Uterus (tissue), 4 donors: ENCODE results near the gene SH2B2. TPM values are rescaled to one million over a fixed set of nuclear protein-coding genes. Genes with fewer than 3 reads are reported as not detected.

Source experiments
- DNase-seq, 2 donors: peaks; one replicate each; pipeline ENCODE4 v3.0.0-alpha.2; 2019 to 2020
- H3K27ac ChIP-seq, 2 donors: fragments of 200-600 bp; sonication (generic); 1 replicate in 1 of 2; 2 replicates in 1 of 2; pipeline ENCODE4 v1.5.1; 2016 to 2018
- H3K27me3 ChIP-seq, 2 donors: fragments of 200-600 bp; sonication (generic); one replicate each; pipeline ENCODE4 v1.5.1; 2018 to 2019; ENCODE audit warnings: control low read depth in 1 of 2
- H3K36me3 ChIP-seq, 2 donors: fragments of 200-600 bp; sonication (generic); one replicate each; pipeline ENCODE4 v1.5.1; 2019; ENCODE audit warnings: control low read depth in 1 of 2
- H3K4me1 ChIP-seq, 2 donors: fragments of 200-600 bp; sonication (generic); one replicate each; pipeline ENCODE4 v1.5.1; 2018 to 2019; ENCODE audit warnings: control low read depth in 1 of 2
- H3K4me3 ChIP-seq, 2 donors: fragments of 200-600 bp; sonication (generic); 1 replicate in 1 of 2; 2 replicates in 1 of 2; pipeline ENCODE4 v1.5.1; 2018 to 2019; ENCODE audit warnings: mild to moderate bottlenecking in 1 of 2
- H3K9me3 ChIP-seq, 2 donors: fragments of 200-600 bp; sonication (generic); one replicate each; pipeline ENCODE4 v1.5.1; 2019; ENCODE audit warnings: control low read depth in 1 of 2
- POLR2A ChIP-seq, 2 donors: fragments of 450-650 bp; IDR thresholded peaks; one replicate each; pipeline ENCODE4 v1.6.1; 2016; ENCODE audit warnings: antibody characterized with exemption in 2 of 2, mild to moderate bottlenecking in 1 of 2, moderate library complexity in 1 of 2
- intact Hi-C: fragments of 100-400 bp; cut with DNase I; formaldehyde crosslinking; loops from one replicate; pipeline ENCODE4 v1.15.1; 2023; ENCODE audit warnings: low total_unique reads
- total RNA-seq, 4 donors: library from RNA; depleted of rRNA in 3 of 4; stranded (reverse); fragments of >200 nt in 3 of 4; gene quantifications; one replicate each; pipeline versions ENCODE4 v1.1.0 to v1.2.4, GENCODE V29; 2014 to 2023
- TF ChIP-seq, protein P1 (sequence below), 4 experiments: fragments of 200-600 bp in 2 of 4; fragments of 450-650 bp in 2 of 4; sonication (generic) in 2 of 4; IDR thresholded peaks; one replicate each; pipeline ENCODE4 v1.5.1; 2016 to 2019; ENCODE audit warnings: antibody characterized with exemption in 4 of 4, mild to moderate bottlenecking in 2 of 4, moderate library complexity in 1 of 4
- donor health status: DM: yes; HTN: yes; CAD: no.

SH2B2 gene
- total RNA-seq, 4 donors from 2014 or later: 0.77 to 13.8 (median 9.4) TPM; not detected in 1

DNA sequence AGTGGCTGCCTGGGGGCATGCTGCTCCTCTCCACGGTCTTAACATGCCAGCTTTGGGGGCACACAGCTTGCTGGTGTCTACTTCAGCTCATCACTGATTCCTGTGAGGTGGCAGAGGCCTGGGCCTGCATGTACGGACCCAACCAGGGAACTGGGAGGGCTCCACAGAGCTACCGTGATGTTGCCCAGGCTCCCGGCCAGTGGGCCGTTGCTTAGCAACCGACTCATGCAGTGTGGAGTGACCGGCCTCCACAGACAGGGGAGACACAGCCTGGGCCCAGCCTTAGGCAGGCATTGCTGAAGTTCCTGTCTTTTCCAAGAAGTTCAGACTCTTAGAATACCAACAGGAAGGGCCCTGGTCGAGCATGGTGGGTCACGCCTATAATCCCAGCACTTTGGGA is 25.8 kb upstream of the SH2B2 start:
- TF ChIP-seq, protein P1, sequence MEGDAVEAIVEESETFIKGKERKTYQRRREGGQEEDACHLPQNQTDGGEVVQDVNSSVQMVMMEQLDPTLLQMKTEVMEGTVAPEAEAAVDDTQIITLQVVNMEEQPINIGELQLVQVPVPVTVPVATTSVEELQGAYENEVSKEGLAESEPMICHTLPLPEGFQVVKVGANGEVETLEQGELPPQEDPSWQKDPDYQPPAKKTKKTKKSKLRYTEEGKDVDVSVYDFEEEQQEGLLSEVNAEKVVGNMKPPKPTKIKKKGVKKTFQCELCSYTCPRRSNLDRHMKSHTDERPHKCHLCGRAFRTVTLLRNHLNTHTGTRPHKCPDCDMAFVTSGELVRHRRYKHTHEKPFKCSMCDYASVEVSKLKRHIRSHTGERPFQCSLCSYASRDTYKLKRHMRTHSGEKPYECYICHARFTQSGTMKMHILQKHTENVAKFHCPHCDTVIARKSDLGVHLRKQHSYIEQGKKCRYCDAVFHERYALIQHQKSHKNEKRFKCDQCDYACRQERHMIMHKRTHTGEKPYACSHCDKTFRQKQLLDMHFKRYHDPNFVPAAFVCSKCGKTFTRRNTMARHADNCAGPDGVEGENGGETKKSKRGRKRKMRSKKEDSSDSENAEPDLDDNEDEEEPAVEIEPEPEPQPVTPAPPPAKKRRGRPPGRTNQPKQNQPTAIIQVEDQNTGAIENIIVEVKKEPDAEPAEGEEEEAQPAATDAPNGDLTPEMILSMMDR (IDR thresholded peaks at IDR 0.05): no peak
- TF ChIP-seq POLR2A (IDR thresholded peaks at IDR 0.05): no peak
- no peaks in the 10 kb centered on the region for H3K9me3 ChIP-seq
- intact Hi-C loops: no loop called here
- no peak overlapping the region for H3K4me3 ChIP-seq
- H3K27me3 ChIP-seq: no peaks in the 10 kb centered on the region
- H3K36me3 ChIP-seq: no peaks in the 10 kb centered on the region
- no peaks in the 10 kb centered on the region for H3K4me1 ChIP-seq
- peak in 1 of 2 donors; percentile 34 for DNase-seq
- H3K27ac ChIP-seq: no peak overlapping the region

DNA sequence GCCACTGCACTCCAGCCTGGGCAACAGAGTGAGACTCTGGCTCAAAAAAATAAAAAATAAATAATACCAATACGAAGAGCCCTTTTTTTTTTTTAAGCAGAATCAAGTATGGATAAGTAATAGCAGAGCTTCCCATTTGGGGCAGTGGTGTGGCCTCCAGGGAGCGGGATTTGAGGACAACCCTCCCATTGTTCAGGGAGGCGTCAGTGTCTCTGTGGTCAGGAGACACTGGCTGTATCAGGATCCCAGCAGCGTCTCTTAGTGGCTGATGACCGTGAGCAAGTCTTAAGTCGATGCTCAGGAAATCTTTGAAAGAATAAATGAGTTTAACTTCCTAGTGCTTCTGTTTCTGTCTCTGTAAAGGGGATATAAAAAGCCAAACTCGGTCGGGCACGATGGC is 25.2 kb upstream of the SH2B2 start:
- Histone ChIP-seq H3K4me3 (no peak overlapping the region), H3K4me1 (no peaks in the 10 kb centered on the region), H3K9me3 (no peaks in the 10 kb centered on the region), H3K27me3 (no peaks in the 10 kb centered on the region), H3K27ac (no peak overlapping the region), H3K36me3 (no peaks in the 10 kb centered on the region)
- TF ChIP-seq, protein P1 (IDR thresholded peaks at IDR 0.05): no peak
- no peak for TF ChIP-seq POLR2A (IDR thresholded peaks at IDR 0.05)
- intact Hi-C loops: no loop called here
- DNase-seq: no peak

DNA sequence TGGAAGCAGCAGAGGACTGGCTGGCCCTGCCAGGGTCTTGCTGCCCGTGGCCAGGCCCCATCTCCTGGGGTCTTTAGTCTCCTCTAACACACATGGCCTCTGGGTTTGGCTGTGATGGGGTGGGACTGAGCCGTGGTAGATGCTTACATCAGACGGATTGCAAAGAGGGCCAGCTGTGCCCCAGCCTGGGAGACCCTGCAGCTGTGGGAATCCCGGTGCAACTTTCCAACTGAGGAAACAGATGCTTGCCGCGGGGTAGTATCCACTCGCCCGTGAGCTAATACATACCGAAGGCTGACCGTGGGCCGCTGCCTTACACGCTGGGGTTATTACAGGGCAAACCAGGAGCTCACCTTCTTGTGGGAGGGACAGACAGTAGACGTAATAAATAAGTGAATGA is 24.1 kb upstream of the SH2B2 start:
- no peak overlapping the region for H3K27ac ChIP-seq
- no peaks in the 10 kb centered on the region for H3K4me1 ChIP-seq
- no peaks in the 10 kb centered on the region for H3K36me3 ChIP-seq
- no peaks in the 10 kb centered on the region for H3K27me3 ChIP-seq
- no peaks in the 10 kb centered on the region for H3K9me3 ChIP-seq
- no peak for TF ChIP-seq POLR2A (IDR thresholded peaks at IDR 0.05)
- TF ChIP-seq, protein P1 (IDR thresholded peaks at IDR 0.05): no peak
- DNase-seq: no peak
- no peak overlapping the region for H3K4me3 ChIP-seq
- intact Hi-C loops: no loop called here

DNA sequence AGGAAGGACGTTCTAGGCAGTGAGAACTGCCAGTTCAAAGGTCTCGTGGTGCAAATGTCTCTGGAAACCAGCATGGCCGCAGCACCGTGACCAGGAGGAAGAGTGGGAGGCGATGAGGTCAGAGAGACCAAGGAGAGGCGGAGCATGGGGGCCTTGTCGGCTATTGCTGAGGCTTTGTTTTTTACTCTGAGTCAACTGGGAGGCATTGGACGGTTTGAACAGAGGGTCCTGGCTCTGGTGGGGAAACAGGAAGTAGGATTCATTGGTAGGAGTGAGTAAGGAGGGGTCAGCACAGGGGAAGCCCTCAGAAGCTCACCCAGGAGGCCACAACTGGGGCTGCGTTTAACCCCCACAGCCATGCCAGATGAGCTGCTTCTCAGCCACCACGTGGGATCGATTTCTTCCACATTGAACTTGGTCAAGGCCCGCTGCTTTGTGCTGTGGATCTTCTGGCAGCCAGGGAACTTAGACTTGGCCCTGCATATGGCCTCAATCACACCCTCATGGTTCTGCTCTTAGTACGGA is 22.2 kb upstream of the SH2B2 start:
- no peak overlapping the region for H3K4me3 ChIP-seq
- intact Hi-C loops: no loop called here
- TF ChIP-seq, protein P1 (IDR thresholded peaks at IDR 0.05): no peak
- no peak for TF ChIP-seq POLR2A (IDR thresholded peaks at IDR 0.05)
- DNase-seq: no peak
- no peaks in the 10 kb centered on the region for H3K4me1 ChIP-seq
- no peak overlapping the region for H3K27ac ChIP-seq
- H3K36me3 ChIP-seq: no peaks in the 10 kb centered on the region
- no peaks in the 10 kb centered on the region for H3K9me3 ChIP-seq
- H3K27me3 ChIP-seq: no peaks in the 10 kb centered on the region

DNA sequence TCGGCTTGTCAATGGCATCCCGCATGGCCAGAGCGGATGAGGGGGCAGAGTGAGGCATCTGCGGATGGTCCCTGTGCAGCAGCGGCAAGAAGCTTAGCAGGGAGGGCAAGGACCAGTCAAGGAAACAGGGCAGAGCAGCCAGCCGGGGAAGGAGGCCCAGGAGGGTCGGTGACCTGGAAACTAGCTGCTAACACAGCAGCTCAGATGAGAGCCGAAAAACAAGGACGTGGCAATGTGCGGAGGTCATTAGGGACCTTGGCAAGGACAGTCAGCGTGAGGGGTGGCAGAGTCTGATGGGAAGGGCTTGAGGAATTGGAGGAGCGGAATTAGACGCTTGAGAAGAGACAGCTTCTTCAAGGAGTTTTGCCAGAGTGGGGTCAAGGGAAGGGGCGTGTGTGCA is 20.1 kb upstream of the SH2B2 start:
- Histone ChIP-seq H3K9me3 (no peaks in the 10 kb centered on the region), H3K27ac (no peak overlapping the region), H3K27me3 (no peaks in the 10 kb centered on the region), H3K4me1 (no peaks in the 10 kb centered on the region), H3K4me3 (no peak overlapping the region), H3K36me3 (no peaks in the 10 kb centered on the region)
- intact Hi-C loops: no loop called here
- no peak for DNase-seq
- TF ChIP-seq, protein P1 (IDR thresholded peaks at IDR 0.05): no peak
- TF ChIP-seq POLR2A (IDR thresholded peaks at IDR 0.05): no peak
